Neural cell (in vitro differentiated cells): Measurements from ENCODE around the gene SLC45A1.

ENCODE experiments used
- CTCF ChIP-seq: fragments of 450-650 bp; IDR thresholded peaks from 2 replicates; pipeline ENCODE4 v1.5.1; 2014; ENCODE audit warnings: antibody characterized with exemption, mild to moderate bottlenecking, moderate library complexity; ENCODE audit not compliant: poor library complexity, severe bottlenecking
- EP300 ChIP-seq: fragments of 450-650 bp; conservative IDR thresholded peaks from 2 replicates; pipeline ENCODE4 v1.6.1; 2014; ENCODE audit warnings: antibody characterized with exemption, mild to moderate bottlenecking, moderate library complexity; ENCODE audit not compliant: poor library complexity, severe bottlenecking
- EZH2 ChIP-seq: fragments of 200-600, 300-800 bp; shearing (Covaris generic), sonication (generic); IDR thresholded peaks from 2 replicates; pipeline ENCODE4 v1.6.1; 2014; ENCODE audit warnings: antibody characterized with exemption, low read length, borderline replicate concordance, mild to moderate bottlenecking; ENCODE audit not compliant: insufficient read depth, poor library complexity, severe bottlenecking
- MXI1 ChIP-seq: fragments of 450-650 bp; conservative IDR thresholded peaks from 2 replicates; pipeline ENCODE4 v1.6.1; 2014; ENCODE audit warnings: antibody characterized with exemption, mild to moderate bottlenecking; ENCODE audit not compliant: poor library complexity, severe bottlenecking
- POLR2AphosphoS5 ChIP-seq: IDR thresholded peaks from 2 replicates; pipeline ENCODE4 v1.6.1; 2012
- RAD21 ChIP-seq: fragments of 450-650 bp; conservative IDR thresholded peaks from 2 replicates; pipeline ENCODE4 v1.6.1; 2014; ENCODE audit warnings: antibody characterized with exemption, mild to moderate bottlenecking, moderate library complexity
- REST ChIP-seq: IDR thresholded peaks from 2 replicates; pipeline ENCODE4 v1.6.1; 2012; ENCODE audit warnings: borderline replicate concordance
- SMC3 ChIP-seq: fragments of 450-650 bp; conservative IDR thresholded peaks from 2 replicates; pipeline ENCODE4 v1.6.1; 2014; ENCODE audit warnings: antibody characterized with exemption, mild to moderate bottlenecking, moderate library complexity; ENCODE audit not compliant: poor library complexity
- TAF1 ChIP-seq: IDR thresholded peaks from 2 replicates; pipeline ENCODE4 v1.6.1; 2012; ENCODE audit warnings: low read depth

GRCh38 chr1:8317647-8318381 lies at the start of gene SLC45A1:
- TF ChIP-seq CTCF (no peak), EZH2 (no peak), RAD21 (no peak), REST (no peak), POLR2AphosphoS5 (peak; percentile 88), SMC3 (peak; percentile 50), EP300 (peak; percentile 55), MXI1 (no peak), TAF1 (peak; percentile 37)
